ENCODE data around the gene SOX8. TPM values are rescaled to one million over a fixed set of nuclear protein-coding genes. Genes with fewer than 3 reads are reported as not detected.
"Not testable (repeated sequence)": the region's sequence is repeated elsewhere in the genome, so short reads cannot be mapped to it uniquely, and the experiment has no call there.

SOX8 gene
- total and polyA plus RNA-seq, 9 donors: 0.08 to 0.52 (median 0.32) TPM

DNA sequence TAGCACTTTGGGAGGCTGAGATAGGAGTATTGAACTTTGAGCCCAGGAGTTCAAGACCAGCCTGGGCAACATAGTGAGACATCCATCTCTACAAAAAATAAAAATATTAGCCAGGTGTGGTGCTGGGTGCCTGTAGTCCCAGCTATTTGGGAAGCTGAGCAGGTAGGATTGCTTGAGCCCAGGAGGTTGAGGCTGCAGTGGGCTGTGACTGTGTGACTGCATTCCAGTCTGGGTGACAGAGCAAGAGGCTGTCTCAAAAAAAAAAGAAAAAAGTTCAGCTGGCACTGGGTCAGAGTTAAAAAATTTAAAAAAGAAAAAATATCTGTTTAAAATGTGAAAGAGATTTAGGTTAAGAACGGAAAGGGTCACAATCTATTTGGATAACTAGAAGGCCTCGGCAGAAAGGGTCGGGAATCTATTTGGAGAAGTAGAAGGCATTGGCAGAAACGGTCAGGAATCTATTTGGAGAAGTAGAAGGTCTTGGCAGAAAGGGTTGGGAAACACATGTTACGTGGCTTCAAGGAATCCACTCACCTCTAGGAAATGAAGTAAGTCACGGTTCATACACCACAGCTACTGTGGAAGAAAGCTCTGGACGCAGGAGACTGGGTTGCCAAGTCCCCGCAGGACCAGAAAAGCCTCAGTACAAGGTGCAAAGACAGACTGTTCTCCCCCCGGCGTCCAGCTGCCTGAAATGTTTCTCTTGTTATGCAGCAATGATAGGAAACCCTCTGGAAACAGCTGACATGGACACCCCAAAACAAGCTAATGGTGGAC, 36.1 kb upstream of the SOX8 start:
- 82 to 93% (median 91%) methylated on average over 10 of the region's 10 CpGs for WGBS, 3 donors
- TF ChIP-seq, protein P1, sequence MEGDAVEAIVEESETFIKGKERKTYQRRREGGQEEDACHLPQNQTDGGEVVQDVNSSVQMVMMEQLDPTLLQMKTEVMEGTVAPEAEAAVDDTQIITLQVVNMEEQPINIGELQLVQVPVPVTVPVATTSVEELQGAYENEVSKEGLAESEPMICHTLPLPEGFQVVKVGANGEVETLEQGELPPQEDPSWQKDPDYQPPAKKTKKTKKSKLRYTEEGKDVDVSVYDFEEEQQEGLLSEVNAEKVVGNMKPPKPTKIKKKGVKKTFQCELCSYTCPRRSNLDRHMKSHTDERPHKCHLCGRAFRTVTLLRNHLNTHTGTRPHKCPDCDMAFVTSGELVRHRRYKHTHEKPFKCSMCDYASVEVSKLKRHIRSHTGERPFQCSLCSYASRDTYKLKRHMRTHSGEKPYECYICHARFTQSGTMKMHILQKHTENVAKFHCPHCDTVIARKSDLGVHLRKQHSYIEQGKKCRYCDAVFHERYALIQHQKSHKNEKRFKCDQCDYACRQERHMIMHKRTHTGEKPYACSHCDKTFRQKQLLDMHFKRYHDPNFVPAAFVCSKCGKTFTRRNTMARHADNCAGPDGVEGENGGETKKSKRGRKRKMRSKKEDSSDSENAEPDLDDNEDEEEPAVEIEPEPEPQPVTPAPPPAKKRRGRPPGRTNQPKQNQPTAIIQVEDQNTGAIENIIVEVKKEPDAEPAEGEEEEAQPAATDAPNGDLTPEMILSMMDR (IDR thresholded peaks at IDR 0.05): no peak
- TF ChIP-seq POLR2A (IDR thresholded peaks at IDR 0.05) (no peak), EP300 (IDR thresholded peaks at IDR 0.05) (no peak)
- H3K4me3 ChIP-seq: no peak overlapping the region
- no peak overlapping the region for H3K27ac ChIP-seq
- H3K4me1 ChIP-seq (ENCODE audit: insufficient read depth): no peaks in the 10 kb centered on the region
- no peak for DNase-seq
- intact Hi-C loops (cut with DNase I): no loop called here
- no peaks in the 10 kb centered on the region for H3K36me3 ChIP-seq
- H3K27me3 ChIP-seq: no peaks in the 10 kb centered on the region
- no peaks in the 10 kb centered on the region for H3K9me3 ChIP-seq

DNA sequence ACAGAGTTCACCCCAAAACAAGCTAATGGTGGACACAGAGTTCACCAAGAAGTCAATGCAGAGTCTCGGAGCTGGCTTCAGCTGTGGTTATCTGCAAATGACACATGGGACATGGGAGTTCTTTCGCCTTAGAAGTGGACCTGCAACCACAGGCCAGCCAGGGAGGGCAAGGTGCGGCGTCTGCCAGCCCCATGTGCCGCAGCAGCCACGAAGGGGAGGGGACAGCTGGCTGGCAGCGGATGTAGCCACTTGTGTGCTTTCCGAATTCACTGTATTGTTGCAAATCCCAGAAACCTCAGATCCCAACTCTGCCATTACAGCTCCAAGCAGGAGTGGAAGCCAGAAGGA, 35.5 kb upstream of the SOX8 start:
- Histone ChIP-seq H3K27me3 (no peaks in the 10 kb centered on the region), H3K9me3 (no peaks in the 10 kb centered on the region), H3K4me1 (ENCODE audit: insufficient read depth) (no peaks in the 10 kb centered on the region), H3K4me3 (no peak overlapping the region), H3K36me3 (no peaks in the 10 kb centered on the region), H3K27ac (no peak overlapping the region)
- no peak for DNase-seq
- intact Hi-C loops (cut with DNase I): no loop called here
- 94 to 96% (median 95%) methylated on average over 8 of the region's 8 CpGs for WGBS, 3 donors
- TF ChIP-seq, protein P1 (IDR thresholded peaks at IDR 0.05): no peak
- TF ChIP-seq POLR2A (IDR thresholded peaks at IDR 0.05): no peak
- TF ChIP-seq EP300 (IDR thresholded peaks at IDR 0.05): no peak

- H3K4me1 ChIP-seq (ENCODE audit: insufficient read depth): no peaks in the 10 kb centered on the region
- no peaks in the 10 kb centered on the region for H3K36me3 ChIP-seq
- no peak overlapping the region for H3K27ac ChIP-seq
- H3K4me3 ChIP-seq: no peak overlapping the region
- DNase-seq: no peak
- H3K27me3 ChIP-seq: no peaks in the 10 kb centered on the region
- intact Hi-C loops (cut with DNase I): no loop called here
- WGBS, 3 donors: 83 to 84% (median 84%) methylated on average over 20 to 21 of the region's 21 CpGs
- TF ChIP-seq EP300 (IDR thresholded peaks at IDR 0.05) (no peak), POLR2A (IDR thresholded peaks at IDR 0.05) (no peak)
- TF ChIP-seq, protein P1 (IDR thresholded peaks at IDR 0.05): no peak
- H3K9me3 ChIP-seq: no peaks in the 10 kb centered on the region
These were observed 34.2 kb upstream of the SOX8 start for GRCh38 chr16:947255-947921.

GRCh38 chr16:947922-948303, 33.7 kb upstream of the SOX8 start:
- intact Hi-C loops (cut with DNase I); H3K36me3 ChIP-seq; H3K27ac ChIP-seq; DNase-seq; H3K27me3 ChIP-seq; H3K4me1 ChIP-seq (ENCODE audit: insufficient read depth); H3K9me3 ChIP-seq; H3K4me3 ChIP-seq: not testable (repeated sequence)
- 80 to 91% (median 83%) methylated on average over 17 of the region's 17 CpGs for WGBS, 3 donors

- DNase-seq; H3K4me1 ChIP-seq (ENCODE audit: insufficient read depth); H3K36me3 ChIP-seq; H3K4me3 ChIP-seq; H3K27ac ChIP-seq; intact Hi-C loops (cut with DNase I); H3K27me3 ChIP-seq; H3K9me3 ChIP-seq: not testable (repeated sequence)
- 73 to 85% (median 79%) methylated on average over 18 of the region's 18 CpGs for WGBS, 3 donors
These were observed 32.8 kb upstream of the SOX8 start for GRCh38 chr16:948767-949166.

DNA sequence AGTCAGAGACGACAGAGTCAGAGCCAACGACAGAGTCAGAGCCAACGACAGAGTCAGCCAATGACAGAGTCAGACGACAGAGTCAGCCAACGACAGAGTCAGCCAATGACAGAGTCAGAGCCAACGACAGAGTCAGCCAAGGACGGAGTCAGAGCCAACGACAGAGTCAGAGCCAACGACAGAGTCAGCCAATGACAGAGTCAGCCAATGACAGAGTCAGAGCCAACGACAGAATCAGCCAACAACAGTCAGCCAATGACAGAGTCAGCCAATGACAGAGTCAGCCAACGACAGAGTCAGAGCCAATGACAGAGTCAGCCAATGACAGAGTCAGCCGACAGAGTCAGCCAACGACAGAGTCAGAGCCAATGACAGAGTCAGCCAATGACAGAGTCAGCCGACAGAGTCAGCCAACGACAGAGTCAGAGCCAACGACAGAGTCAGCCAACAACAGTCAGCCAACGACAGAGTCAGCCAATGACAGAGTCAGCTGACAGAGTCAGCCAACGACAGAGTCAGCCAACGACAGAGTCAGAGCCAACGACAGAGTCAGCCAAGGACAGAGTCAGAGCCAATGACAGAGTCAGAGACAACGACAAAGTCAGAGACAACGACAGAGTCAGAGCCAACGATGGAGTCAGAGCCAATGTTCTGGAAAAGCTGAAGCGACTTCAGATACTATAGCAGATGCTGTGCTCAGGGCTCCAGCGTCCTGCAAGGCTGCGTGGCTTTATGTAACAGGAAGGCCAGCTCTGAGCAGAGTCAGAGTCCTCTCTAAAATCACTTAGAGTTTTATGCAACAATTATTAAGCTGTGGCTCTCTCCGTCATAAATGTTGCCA, 30.6 kb upstream of the SOX8 start:
- not testable (repeated sequence) for H3K36me3 ChIP-seq, H3K4me3 ChIP-seq
- WGBS, 3 donors: 77 to 88% (median 78%) methylated on average over 27 of the region's 27 CpGs

More for the DNA sequence above, 30.6 kb upstream of the SOX8 start:
- H3K27me3 ChIP-seq; intact Hi-C loops (cut with DNase I); H3K9me3 ChIP-seq; H3K27ac ChIP-seq; H3K4me1 ChIP-seq (ENCODE audit: insufficient read depth); DNase-seq: not testable (repeated sequence)
